Pancreas (tissue), 10 donors: ENCODE results near the gene PLP1. TPM values are rescaled to one million over a fixed set of nuclear protein-coding genes. Genes with fewer than 3 reads are reported as not detected.

Experiments used
- ATAC-seq, 4 donors: fragments of 200-7000 bp; cut with Tn5 transposase; one replicate each; pipeline versions ENCODE4 v1.8.0 to v1.9.1; 2020; ENCODE audit warnings: mild to moderate bottlenecking in 4 of 4, moderate library complexity in 4 of 4
- DNase-seq, 6 donors: peaks; one replicate each; pipeline ENCODE4 v3.0.0-alpha.2; 2020
- FAIRE-seq: peaks from 2 replicates; lab custom pipeline; 2012; peaks lifted over from hg19 to GRCh38; lab: Jason Lieb, UNC
- H3K27ac ChIP-seq, 4 donors: fragments of 200-600 bp; sonication (generic); 1 replicate in 3 of 4; 2 replicates in 1 of 4; pipeline versions ENCODE4 v1.5.0 to v1.8.0; 2020
- H3K27me3 ChIP-seq, 4 donors: fragments of 200-600 bp; one replicate each; pipeline ENCODE4 v1.8.0; 2021
- H3K36me3 ChIP-seq, 3 donors: fragments of 200-600 bp; sonication (generic) in 1 of 3; one replicate each; pipeline versions ENCODE4 v1.5.0 to v1.8.0; 2020 to 2021
- H3K4me1 ChIP-seq, 3 donors: fragments of 200-600 bp; one replicate each; pipeline ENCODE4 v1.8.0; 2021
- H3K4me3 ChIP-seq, 4 donors: fragments of 200-600 bp; sonication (generic) in 2 of 4; one replicate each; pipeline versions ENCODE4 v1.5.0 to v1.8.0; 2020 to 2021
- H3K9me3 ChIP-seq, 4 donors: fragments of 200-600 bp; one replicate each; pipeline ENCODE4 v1.8.0; 2021
- CTCF ChIP-seq, 4 donors: fragments of 200-600 bp; sonication (generic) in 3 of 4; IDR thresholded peaks; one replicate each; pipeline versions ENCODE4 v1.5.0 to v1.8.0; 2021; ENCODE audit warnings: antibody characterized with exemption in 4 of 4
- WGBS, 2 donors: extraction: QIAGEN DNeasy Blood & Tissue Kit; methylation state at CpG; one replicate each; pipeline ENCODE4 v1.1.7; 2013; 5-methylcytosine and 5-hydroxymethylcytosine counted together
- intact Hi-C, 3 donors: fragments of 100-400 bp; cut with DNase I; formaldehyde crosslinking; loops; one replicate each; pipeline versions ENCODE4 v1.11.1 to v1.14.2; 2022
- polyA plus RNA-seq, 2 donors: library from polyadenylated mRNA; stranded (reverse); fragments of 200-250 nt; gene quantifications; one replicate each; pipeline ENCODE4 v1.2.3, GENCODE V29; 2013
- total RNA-seq, 6 donors: library from RNA; stranded (reverse); fragmentation: NEBNext Ultra II Directional in 4 of 6; extraction: Animal tissue kit (Norgen Biotek cat#: 25700) in 4 of 6; gene quantifications; one replicate each; pipeline versions ENCODE4 v1.2.1 to v1.2.4, GENCODE V29; 2021 to 2023
- donor health status: healthy with polysubstance abuse.
- donor health status: DM: no; HTN: no; CAD: no; lungs with moderate emphysema.
- donor health status: DM: no; HTN: no; CAD: no.
- donor health status: control.
- donor health status: control.
- donor health status: Bipolar disorder and iron deficiency.
- donor health status: DM: yes; HTN: yes; CAD: no.
- donor health status: DM: no; HTN: no; CAD: no.
- donor health status: DM: no; HTN: no; CAD: no.
- donor health status: DM: yes; HTN: yes; CAD: no.

Gene PLP1
- total and polyA plus RNA-seq, 8 donors = 0.30 to 2.6 (median 0.60) TPM

- ATAC-seq = no peak
- Histone ChIP-seq H3K4me3 (no peak overlapping the region), H3K4me1 (no peaks in the 10 kb centered on the region), H3K27ac (no peak overlapping the region), H3K9me3 (no peaks in the 10 kb centered on the region), H3K36me3 (no peaks in the 10 kb centered on the region), H3K27me3 (peaks cover 0 to 15% (median 1%) of the 10 kb centered on the region in 4 donors)
- intact Hi-C loops = no loop called here
- DNase-seq = no peak
- 49 to 53% methylated on average over 8 of the region's 8 CpGs for WGBS, 2 donors
- TF ChIP-seq CTCF (IDR thresholded peaks at IDR 0.05) = no peak
- no peak for FAIRE-seq
Measured at GRCh38 chrX:103730796-103731493, 45.7 kb upstream of the PLP1 start.

DNA sequence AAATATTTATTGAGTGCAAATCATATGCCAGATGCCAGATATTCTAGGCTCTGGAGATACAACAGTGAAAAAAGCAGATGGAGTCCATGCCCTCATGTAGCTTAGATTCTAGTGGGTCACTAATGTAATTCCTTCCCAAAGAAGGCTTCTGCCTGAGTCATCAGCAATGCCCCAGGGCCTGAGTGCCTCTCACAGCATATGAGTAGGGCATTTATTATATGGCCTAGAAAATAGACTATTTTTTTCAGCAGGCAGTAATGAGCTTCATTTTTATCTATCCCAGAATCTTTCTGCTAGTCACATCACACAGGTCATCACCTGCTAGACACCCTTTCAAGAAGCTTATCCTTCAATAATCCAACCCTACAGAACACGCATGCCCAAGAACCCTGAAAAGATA, 43.6 kb upstream of the PLP1 start:
- no peak for FAIRE-seq
- intact Hi-C loops = no loop called here
- Histone ChIP-seq H3K4me1 (no peaks in the 10 kb centered on the region), H3K27me3 (peaks cover 0 to 18% (median 1%) of the 10 kb centered on the region in 4 donors), H3K9me3 (no peaks in the 10 kb centered on the region), H3K27ac (no peak overlapping the region), H3K36me3 (no peaks in the 10 kb centered on the region), H3K4me3 (no peak overlapping the region)
- no peak for TF ChIP-seq CTCF (IDR thresholded peaks at IDR 0.05)
- WGBS, 2 donors = 78 to 82% methylated on average over 1 of the region's 1 CpG
- DNase-seq = no peak
- ATAC-seq = no peak

GRCh38 chrX:103734125-103734760, 42.4 kb upstream of the PLP1 start:
- no peak for DNase-seq
- Histone ChIP-seq H3K4me1 (no peaks in the 10 kb centered on the region), H3K9me3 (no peaks in the 10 kb centered on the region), H3K4me3 (no peak overlapping the region), H3K27ac (no peak overlapping the region), H3K36me3 (no peaks in the 10 kb centered on the region), H3K27me3 (peaks cover 0 to 18% (median 1%) of the 10 kb centered on the region in 4 donors)
- WGBS, 2 donors = 34 to 38% methylated on average over 4 of the region's 4 CpGs
- intact Hi-C loops = no loop called here
- no peak for TF ChIP-seq CTCF (IDR thresholded peaks at IDR 0.05)
- no peak for ATAC-seq
- FAIRE-seq = no peak

DNA sequence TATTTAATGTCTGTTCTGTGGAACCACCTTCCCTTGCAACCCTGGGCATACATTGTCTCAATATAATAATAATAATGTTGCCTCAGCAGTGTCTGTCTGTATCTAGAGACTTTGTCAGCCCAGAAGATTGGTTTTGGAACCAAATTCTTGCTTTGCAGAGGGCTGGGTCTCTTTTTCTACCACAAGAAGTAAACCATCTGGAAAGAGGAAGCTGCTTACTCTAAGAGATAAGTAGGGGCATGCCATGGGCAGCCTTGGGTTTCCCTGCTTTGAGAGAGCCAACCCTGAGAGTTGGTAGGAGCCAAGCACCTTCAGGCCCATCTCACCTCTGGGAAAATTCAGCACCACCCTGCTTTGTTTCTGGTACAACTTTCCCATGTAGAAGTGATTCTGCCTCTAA, 38.9 kb upstream of the PLP1 start:
- H3K27me3 ChIP-seq = peaks cover 0 to 11% (median 1%) of the 10 kb centered on the region in 4 donors
- no peak for DNase-seq
- H3K9me3 ChIP-seq = no peaks in the 10 kb centered on the region
- TF ChIP-seq CTCF (IDR thresholded peaks at IDR 0.05) = no peak
- intact Hi-C loops = no loop called here
- H3K4me3 ChIP-seq = no peak overlapping the region
- ATAC-seq = no peak
- no peak for FAIRE-seq
- H3K27ac ChIP-seq = no peak overlapping the region
- H3K4me1 ChIP-seq = no peaks in the 10 kb centered on the region
- no peaks in the 10 kb centered on the region for H3K36me3 ChIP-seq

- Histone ChIP-seq H3K4me1 (no peaks in the 10 kb centered on the region), H3K27ac (no peak overlapping the region), H3K27me3 (peaks cover 0 to 10% (median 0%) of the 10 kb centered on the region in 4 donors), H3K36me3 (no peaks in the 10 kb centered on the region), H3K4me3 (no peak overlapping the region), H3K9me3 (no peaks in the 10 kb centered on the region)
- FAIRE-seq (no peak), DNase-seq (no peak), ATAC-seq (no peak)
- 75 to 91% methylated on average over 1 of the region's 1 CpG for WGBS, 2 donors
- TF ChIP-seq CTCF (IDR thresholded peaks at IDR 0.05) = no peak
- intact Hi-C loops = no loop called here
Measured at GRCh38 chrX:103739421-103739820, 37.2 kb upstream of the PLP1 start.
